H1 (cell line): ENCODE measurements around the gene TRIM38. TPM values are rescaled to one million over a fixed set of nuclear protein-coding genes. Genes with fewer than 3 reads are reported as not detected.
"Not testable (repeated sequence)": the region's sequence is repeated elsewhere in the genome, so short reads cannot be mapped to it uniquely, and the experiment has no call there.

Experiments used
- CTCF ChIA-PET: fragments of 300-600 bp; sonication (Branson Sonifier 250); formaldehyde crosslinking; loops from one replicate; lab custom pipeline; 2021; ENCODE audit not compliant: partially characterized antibody; lab: Charles Lee
- POLR2A ChIA-PET: fragments of 300-600 bp; sonication (Branson Sonifier 250); formaldehyde crosslinking; loops from one replicate; lab custom pipeline; 2021; ENCODE audit warnings: inconsistent platforms; ENCODE audit not compliant: partially characterized antibody; lab: Charles Lee
- DNase-seq, 2 experiments: peaks; one replicate each; pipeline versions ENCODE4 v3.0.0 to v3.0.0-alpha.2; 2010 to 2022; ENCODE audit warnings: low spot score in 2 of 2, low read depth in 1 of 2, mixed read lengths in 1 of 2
- FAIRE-seq: peaks from 2 replicates; lab custom pipeline; 2011; peaks lifted over from hg19 to GRCh38; lab: Jason Lieb, UNC
- H2AFZ ChIP-seq: 2 replicates; pipeline ENCODE4 v1.8.1; 2012; ENCODE audit warnings: low read length, inconsistent platforms
- H2AK5ac ChIP-seq: 2 replicates; pipeline ENCODE4 v1.6.1; 2013; ENCODE audit warnings: low read depth, low read length
- H2BK120ac ChIP-seq: replicated peaks from 2 replicates; pipeline ENCODE3; 2013; ENCODE audit warnings: low read depth, low read length, inconsistent platforms
- H2BK12ac ChIP-seq: 2 replicates; pipeline ENCODE4 v1.6.1; 2013; ENCODE audit warnings: low read depth, low read length
- H2BK15ac ChIP-seq: 2 replicates; pipeline ENCODE4 v1.6.1; 2013; ENCODE audit warnings: low read length
- H2BK20ac ChIP-seq: 2 replicates; pipeline ENCODE4 v1.6.1; 2013; ENCODE audit warnings: low read length
- H2BK5ac ChIP-seq: 2 replicates; pipeline ENCODE4 v1.6.1; 2013; ENCODE audit warnings: low read depth, low read length
- H3K14ac ChIP-seq: 2 replicates; pipeline ENCODE4 v1.6.1; 2013; ENCODE audit warnings: inconsistent platforms; ENCODE audit not compliant: insufficient read length
- H3K18ac ChIP-seq: 2 replicates; pipeline ENCODE4 v1.6.1; 2013; ENCODE audit warnings: low read length; ENCODE audit errors: extremely low read depth
- H3K23ac ChIP-seq: 2 replicates; pipeline ENCODE4 v1.6.1; 2013; ENCODE audit warnings: inconsistent platforms; ENCODE audit not compliant: insufficient read length
- H3K23me2 ChIP-seq: 2 replicates; pipeline ENCODE4 v1.6.1; 2013; ENCODE audit warnings: low read depth, low read length
- H3K27ac ChIP-seq: 2 replicates; pipeline ENCODE4 v1.6.1; 2011; ENCODE audit warnings: low read depth, low read length, inconsistent platforms
- H3K27me3 ChIP-seq, 4 experiments: replicated peaks in 1 of 4; 1 replicate in 1 of 4; 2 replicates in 3 of 4; pipeline versions ENCODE4 v1.6.1 to v1.8.1; 2011 to 2013; ENCODE audit warnings: low read length in 3 of 4, mild to moderate bottlenecking in 3 of 4, inconsistent platforms in 2 of 4, mixed read lengths in 2 of 4, moderate library complexity in 1 of 4; ENCODE audit not compliant: control insufficient read depth in 3 of 4, insufficient read depth in 3 of 4; ENCODE audit errors: extremely low read depth in 1 of 4
- H3K36me3 ChIP-seq, 4 experiments: 2 replicates each; pipeline versions ENCODE4 v1.6.1 to v1.8.1; 2011 to 2013; ENCODE audit warnings: mild to moderate bottlenecking in 4 of 4, low read length in 3 of 4, moderate library complexity in 2 of 4, control low read depth in 1 of 4, inconsistent platforms in 1 of 4; ENCODE audit not compliant: insufficient read depth in 4 of 4, control insufficient read depth in 2 of 4
- H3K4ac ChIP-seq: replicated peaks from 2 replicates; pipeline ENCODE3; 2013; ENCODE audit warnings: low read length, low read depth, mixed read lengths, inconsistent platforms; ENCODE audit not compliant: insufficient read length
- H3K4me1 ChIP-seq, 4 experiments: replicated peaks in 1 of 4; 1 replicate in 1 of 4; 2 replicates in 3 of 4; pipeline versions ENCODE4 v1.6.1 to v1.8.1; 2011 to 2013; ENCODE audit warnings: low read length in 3 of 4, inconsistent platforms in 2 of 4, mixed read lengths in 1 of 4; ENCODE audit not compliant: insufficient read depth in 4 of 4, control insufficient read depth in 3 of 4
- H3K4me2 ChIP-seq, 2 experiments: 2 replicates each; pipeline versions ENCODE4 v1.6.1 to v1.8.1; 2011 to 2013; ENCODE audit warnings: low read depth in 2 of 2, low read length in 2 of 2, control low read depth in 1 of 2, inconsistent platforms in 1 of 2, mild to moderate bottlenecking in 1 of 2; ENCODE audit not compliant: insufficient read depth in 1 of 2
- H3K4me3 ChIP-seq, 4 experiments: fragments of 200-600, 300-600 bp in 1 of 4; sonication (generic), shearing (Covaris generic), sonication (Bioruptor Twin) in 1 of 4; 2 replicates each; pipeline versions ENCODE4 v1.5.1 to v1.8.1; 2011 to 2016; ENCODE audit warnings: low read length in 4 of 4, low read depth in 3 of 4, control low read depth in 2 of 4, inconsistent platforms in 2 of 4, mild to moderate bottlenecking in 2 of 4, mixed read lengths in 1 of 4, moderate library complexity in 1 of 4; ENCODE audit not compliant: insufficient read depth in 2 of 4; ENCODE audit errors: extremely low read depth in 1 of 4
- H3K56ac ChIP-seq: replicated peaks from 2 replicates; pipeline ENCODE3; 2013; ENCODE audit warnings: low read depth, mild to moderate bottlenecking, mixed read lengths, low read length, inconsistent platforms; ENCODE audit not compliant: insufficient read length
- H3K79me1 ChIP-seq: 2 replicates; pipeline ENCODE4 v1.6.1; 2013; ENCODE audit warnings: low read depth, low read length, control low read depth
- H3K79me2 ChIP-seq, 2 experiments: 2 replicates each; pipeline versions ENCODE4 v1.6.1 to v1.8.1; 2012 to 2013; ENCODE audit warnings: low read length in 2 of 2, mild to moderate bottlenecking in 2 of 2, inconsistent platforms in 1 of 2; ENCODE audit not compliant: insufficient read depth in 2 of 2, control insufficient read depth in 1 of 2
- H3K9ac ChIP-seq, 4 experiments: replicated peaks in 1 of 4; 1 replicate in 1 of 4; 2 replicates in 3 of 4; pipeline versions ENCODE4 v1.6.1 to v1.8.1; 2011 to 2013; ENCODE audit warnings: low read depth in 3 of 4, low read length in 3 of 4, control low read depth in 2 of 4, mild to moderate bottlenecking in 2 of 4, moderate library complexity in 2 of 4, inconsistent platforms in 1 of 4; ENCODE audit errors: extremely low read depth in 1 of 4
- H3K9me3 ChIP-seq, 2 experiments: 2 replicates each; pipeline versions ENCODE4 v1.6.1 to v1.8.1; 2012 to 2013; ENCODE audit warnings: mild to moderate bottlenecking in 2 of 2, moderate library complexity in 2 of 2, control low read depth in 1 of 2, inconsistent platforms in 1 of 2, low read depth in 1 of 2, low read length in 1 of 2, mixed read lengths in 1 of 2; ENCODE audit not compliant: insufficient read depth in 2 of 2
- H4K20me1 ChIP-seq, 2 experiments: replicated peaks in 1 of 2; 2 replicates each; pipeline versions ENCODE3 to v1.8.1; 2011 to 2013; ENCODE audit warnings: inconsistent platforms in 2 of 2, low read length in 2 of 2, mild to moderate bottlenecking in 1 of 2; ENCODE audit not compliant: insufficient read depth in 2 of 2, control insufficient read depth in 1 of 2
- H4K5ac ChIP-seq: 2 replicates; pipeline ENCODE4 v1.6.1; 2013; ENCODE audit warnings: low read length, low read depth, mixed read lengths, inconsistent platforms; ENCODE audit not compliant: insufficient read length
- H4K8ac ChIP-seq: 2 replicates; pipeline ENCODE4 v1.8.0; 2013; ENCODE audit warnings: mild to moderate bottlenecking, moderate library complexity, low read length, inconsistent platforms; ENCODE audit not compliant: insufficient read depth; ENCODE audit errors: extremely low read depth
- H4K91ac ChIP-seq: replicated peaks from 2 replicates; pipeline ENCODE3; 2013; ENCODE audit warnings: low read length, mixed read lengths, inconsistent platforms; ENCODE audit not compliant: insufficient read length
- WGBS, 2 experiments: shearing (Covaris generic) in 1 of 2; methylation state at CpG; one replicate each; pipeline versions ENCODE4 v1.1.6 to v1.1.7; 2013 to 2015; ENCODE audit warnings: low lambda C conversion rate in 2 of 2, mixed read lengths in 2 of 2, inconsistent platforms in 1 of 2, low coverage in 1 of 2, missing lambda C conversion rate in 1 of 2; ENCODE audit not compliant: insufficient replicate concordance in 2 of 2, insufficient coverage in 1 of 2, insufficient read length in 1 of 2; ENCODE audit errors: extremely low coverage in 1 of 2, missing lambda C conversion rate in 1 of 2; 5-methylcytosine and 5-hydroxymethylcytosine counted together
- polyA plus RNA-seq, 7 experiments: library from polyadenylated mRNA; depleted of rRNA in 3 of 7; stranded (reverse) in 5 of 7; unstranded in 2 of 7; fragments of >200 nt in 5 of 7; fragments of 200-250 nt in 2 of 7; gene quantifications; 1 replicate in 5 of 7; 2 replicates in 1 of 7; 4 replicates in 1 of 7; pipeline versions ENCODE4 v1.2.1 to v1.2.3, GENCODE V29; 2011 to 2013; ENCODE audit warnings: missing spikeins in 2 of 7, mixed read lengths in 2 of 7
- total RNA-seq: library from RNA; stranded (reverse); fragmentation: NEBNext Ultra II Directional; extraction: Animal tissue kit (Norgen Biotek cat#: 25700); gene quantifications from 2 replicates; pipeline ENCODE4 v1.2.1, GENCODE V29; 2021

TRIM38 gene
- total and polyA plus RNA-seq, 2 of the 8 experiments (the other 6 are each of a cell fraction or from before 2014, with no cell fraction given): 0.43 to 0.56 TPM

GRCh38 chr6:25929785-25930184, 32.8 kb upstream of the TRIM38 start:
- H2AFZ ChIP-seq, H4K8ac ChIP-seq, H3K9me3 ChIP-seq, H3K27ac ChIP-seq, H3K56ac ChIP-seq, H2BK120ac ChIP-seq, H3K79me2 ChIP-seq, CTCF ChIA-PET, H3K18ac ChIP-seq, H2BK5ac ChIP-seq, H3K23me2 ChIP-seq, DNase-seq, H3K4me3 ChIP-seq, H2BK20ac ChIP-seq, H3K36me3 ChIP-seq, POLR2A ChIA-PET, H4K5ac ChIP-seq, H3K4ac ChIP-seq, H2BK15ac ChIP-seq, H2BK12ac ChIP-seq, H3K27me3 ChIP-seq, H2AK5ac ChIP-seq, H3K4me1 ChIP-seq, H3K23ac ChIP-seq, H4K20me1 ChIP-seq, H3K79me1 ChIP-seq, H3K4me2 ChIP-seq, FAIRE-seq, H4K91ac ChIP-seq, H3K14ac ChIP-seq, H3K9ac ChIP-seq: not testable (repeated sequence)
- WGBS, 2 experiments: 93% methylated on average over 12 of the region's 12 CpGs; no CpG with 5 or more reads in 1 of the 2 experiments
